ENCODE data around the gene DPH3.

DNA sequence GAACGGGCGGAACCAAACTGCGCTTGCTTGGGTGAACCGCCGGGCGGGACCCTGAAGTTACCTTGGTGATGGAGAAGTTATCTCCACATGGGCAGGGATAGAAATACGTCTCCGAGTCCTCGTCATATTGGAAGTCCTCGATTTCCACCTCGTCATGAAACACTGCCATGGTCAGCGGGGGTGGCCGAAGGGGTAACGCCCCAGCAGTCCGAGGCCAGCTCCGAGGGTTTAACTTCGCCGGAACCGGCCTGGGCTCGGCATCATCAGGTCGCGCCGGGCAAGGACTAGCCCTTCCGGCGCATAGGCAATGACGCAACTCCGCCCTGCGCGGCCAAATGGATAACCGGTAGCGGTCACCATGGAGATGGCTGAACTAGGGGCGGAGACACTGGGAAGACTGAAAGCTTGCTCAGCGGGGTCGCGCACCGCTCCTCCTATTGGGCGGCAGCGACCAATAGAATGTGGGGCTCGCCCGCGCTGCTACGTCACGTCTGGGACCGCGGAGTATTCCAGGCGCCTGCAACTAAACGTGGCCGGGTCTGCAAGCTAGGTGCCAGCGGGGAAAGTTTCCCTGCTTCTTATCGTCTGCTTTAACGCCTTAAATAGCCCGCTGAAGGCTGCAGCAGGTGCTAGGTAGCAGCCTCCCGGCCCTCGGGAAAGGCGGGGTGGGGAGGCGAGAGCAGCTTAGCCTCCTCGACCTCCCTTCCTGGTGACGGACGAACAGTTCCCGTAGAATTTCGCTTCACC, at the start of gene DPH3, which contains the start of gene OXNAD1:
- TF ChIP-seq FOXJ3 (CRISPR knock-in tag; IDR thresholded peaks at IDR 0.05; ENCODE audit: borderline replicate concordance) (no peak), ARID4B (CRISPR knock-in tag; IDR thresholded peaks at IDR 0.05; ENCODE audit: borderline replicate concordance) (peak; percentile 71; the same call in 1 of the 2 replicates), CTCF (IDR thresholded peaks at IDR 0.05) (no peak), HMGXB4 (CRISPR knock-in tag; IDR thresholded peaks at IDR 0.05) (no peak; the same call in 1 of the 2 replicates)
- TF ChIP-seq, protein P1, sequence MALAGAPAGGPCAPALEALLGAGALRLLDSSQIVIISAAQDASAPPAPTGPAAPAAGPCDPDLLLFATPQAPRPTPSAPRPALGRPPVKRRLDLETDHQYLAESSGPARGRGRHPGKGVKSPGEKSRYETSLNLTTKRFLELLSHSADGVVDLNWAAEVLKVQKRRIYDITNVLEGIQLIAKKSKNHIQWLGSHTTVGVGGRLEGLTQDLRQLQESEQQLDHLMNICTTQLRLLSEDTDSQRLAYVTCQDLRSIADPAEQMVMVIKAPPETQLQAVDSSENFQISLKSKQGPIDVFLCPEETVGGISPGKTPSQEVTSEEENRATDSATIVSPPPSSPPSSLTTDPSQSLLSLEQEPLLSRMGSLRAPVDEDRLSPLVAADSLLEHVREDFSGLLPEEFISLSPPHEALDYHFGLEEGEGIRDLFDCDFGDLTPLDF (CRISPR knock-in tag; IDR thresholded peaks at IDR 0.05), result no peak
- TF ChIP-seq, protein P2, sequence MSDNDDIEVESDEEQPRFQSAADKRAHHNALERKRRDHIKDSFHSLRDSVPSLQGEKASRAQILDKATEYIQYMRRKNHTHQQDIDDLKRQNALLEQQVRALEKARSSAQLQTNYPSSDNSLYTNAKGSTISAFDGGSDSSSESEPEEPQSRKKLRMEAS (CRISPR knock-in tag; IDR thresholded peaks at IDR 0.05), result peak; percentile 75
